A549 (cell line): Measurements from ENCODE around the gene BCR.
"Not testable (repeated sequence)": the region's sequence is repeated elsewhere in the genome, so short reads cannot be mapped to it uniquely, and the experiment has no call there.

ENCODE experiments used
- CHD2 ChIP-seq: fragments of 150-350 bp; IDR thresholded peaks from 2 replicates; pipeline ENCODE4 v1.6.1; 2014; ENCODE audit warnings: low read length; ENCODE audit not compliant: partially characterized antibody
- CHD4 ChIP-seq: fragments of 200-600 bp; sonication (generic); IDR thresholded peaks from 2 replicates; pipeline ENCODE4 v1.6.1; 2016; ENCODE audit warnings: antibody characterized with exemption, mild to moderate bottlenecking, borderline replicate concordance
- EP300 ChIP-seq, 2 experiments: fragments of >200 bp; sonication (Bioruptor Twin); formaldehyde crosslinking; IDR thresholded peaks; 2 replicates in 1 of 2; 3 replicates in 1 of 2; pipeline ENCODE4 v1.6.1; 2016 to 2017
- FOSB ChIP-seq: fragments of 250-450 bp; sonication (Bioruptor Pico); IDR thresholded peaks from 2 replicates; pipeline ENCODE4 v1.5.0; 2020; ENCODE audit warnings: mild to moderate bottlenecking, moderate library complexity
- JUNB ChIP-seq: fragments of >200 bp; sonication (Bioruptor Twin); formaldehyde crosslinking; IDR thresholded peaks from 2 replicates; pipeline ENCODE4 v1.6.1; 2016
- RAD21 ChIP-seq, 2 experiments: fragments of >200 bp in 1 of 2; sonication (Bioruptor Twin) in 1 of 2; formaldehyde crosslinking in 1 of 2; IDR thresholded peaks in 1 of 2; conservative IDR thresholded peaks in 1 of 2; 2 replicates in 1 of 2; 3 replicates in 1 of 2; pipeline ENCODE4 v1.6.1; 2012 to 2018; ENCODE audit warnings: inconsistent platforms in 1 of 2
- RARB ChIP-seq: fragments of 250-450 bp; sonication (Bioruptor Pico); IDR thresholded peaks from 2 replicates; pipeline ENCODE4 v1.8.0; 2021; ENCODE audit warnings: mild to moderate bottlenecking, moderate library complexity
- RNF2 ChIP-seq: fragments of 200-600 bp; sonication (generic); IDR thresholded peaks from 2 replicates; pipeline ENCODE4 v1.6.1; 2016; ENCODE audit warnings: low read depth, mild to moderate bottlenecking, antibody characterized with exemption, moderate library complexity, borderline replicate concordance
- SMC3 ChIP-seq: fragments of >200 bp; sonication (Bioruptor Twin); formaldehyde crosslinking; IDR thresholded peaks from 3 replicates; pipeline ENCODE4 v1.6.1; 2018; ENCODE audit warnings: inconsistent platforms
- SREBF2 ChIP-seq: fragments of 450-650 bp; IDR thresholded peaks from 2 replicates; pipeline ENCODE4 v1.6.1; 2014; ENCODE audit warnings: mild to moderate bottlenecking, moderate library complexity
- TF ChIP-seq, protein P1 (sequence below): fragments of >200 bp; sonication (Bioruptor Twin); formaldehyde crosslinking; IDR thresholded peaks from 3 replicates; pipeline ENCODE4 v1.5.1; 2016
- TF ChIP-seq, protein P2 (sequence below): fragments of 150-350 bp; IDR thresholded peaks from 2 replicates; pipeline ENCODE4 v1.6.1; 2014; ENCODE audit warnings: low read depth, mild to moderate bottlenecking, low read length
- TF ChIP-seq, protein P3 (sequence below): IDR thresholded peaks from 2 replicates; pipeline ENCODE4 v1.6.1; 2012
- TF ChIP-seq, protein P4 (sequence below): fragments of 200-600 bp; sonication (generic); IDR thresholded peaks from 2 replicates; pipeline ENCODE4 v1.6.1; 2016; ENCODE audit warnings: antibody characterized with exemption, mild to moderate bottlenecking, moderate library complexity

DNA sequence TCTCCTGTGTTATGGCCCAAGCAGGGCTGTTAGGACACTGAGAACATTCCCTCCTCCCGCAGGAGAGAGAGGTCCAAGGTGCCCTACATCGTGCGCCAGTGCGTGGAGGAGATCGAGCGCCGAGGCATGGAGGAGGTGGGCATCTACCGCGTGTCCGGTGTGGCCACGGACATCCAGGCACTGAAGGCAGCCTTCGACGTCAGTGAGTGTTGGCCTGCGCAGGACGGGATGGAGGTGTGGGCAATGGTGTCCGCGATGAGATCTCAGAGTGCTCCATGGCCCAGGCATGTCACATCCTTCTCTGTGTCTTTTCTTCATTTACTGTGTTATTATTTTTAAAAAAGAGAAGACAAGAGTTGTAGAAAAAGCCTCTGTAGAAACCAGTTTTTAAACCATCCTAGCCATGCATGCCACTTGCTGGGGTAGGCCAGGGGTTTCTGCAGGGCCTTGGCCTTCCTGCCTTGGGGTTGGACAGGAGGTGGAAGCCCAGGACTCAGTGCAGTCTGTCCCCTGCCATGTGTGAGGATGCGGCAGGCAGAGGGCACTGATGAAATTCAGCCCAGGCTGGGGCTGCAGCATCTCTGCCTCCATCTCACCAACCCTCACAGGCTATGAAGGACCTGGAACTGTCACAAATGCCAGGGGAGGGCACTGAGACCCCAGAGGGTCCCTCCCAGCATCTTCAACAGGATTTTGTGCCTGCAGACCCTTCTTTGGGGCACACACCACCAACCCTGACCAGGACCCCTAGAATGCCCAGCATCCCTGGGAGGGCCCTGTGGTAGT lies 131.5 kb downstream of the BCR start:
- TF ChIP-seq, protein P1, sequence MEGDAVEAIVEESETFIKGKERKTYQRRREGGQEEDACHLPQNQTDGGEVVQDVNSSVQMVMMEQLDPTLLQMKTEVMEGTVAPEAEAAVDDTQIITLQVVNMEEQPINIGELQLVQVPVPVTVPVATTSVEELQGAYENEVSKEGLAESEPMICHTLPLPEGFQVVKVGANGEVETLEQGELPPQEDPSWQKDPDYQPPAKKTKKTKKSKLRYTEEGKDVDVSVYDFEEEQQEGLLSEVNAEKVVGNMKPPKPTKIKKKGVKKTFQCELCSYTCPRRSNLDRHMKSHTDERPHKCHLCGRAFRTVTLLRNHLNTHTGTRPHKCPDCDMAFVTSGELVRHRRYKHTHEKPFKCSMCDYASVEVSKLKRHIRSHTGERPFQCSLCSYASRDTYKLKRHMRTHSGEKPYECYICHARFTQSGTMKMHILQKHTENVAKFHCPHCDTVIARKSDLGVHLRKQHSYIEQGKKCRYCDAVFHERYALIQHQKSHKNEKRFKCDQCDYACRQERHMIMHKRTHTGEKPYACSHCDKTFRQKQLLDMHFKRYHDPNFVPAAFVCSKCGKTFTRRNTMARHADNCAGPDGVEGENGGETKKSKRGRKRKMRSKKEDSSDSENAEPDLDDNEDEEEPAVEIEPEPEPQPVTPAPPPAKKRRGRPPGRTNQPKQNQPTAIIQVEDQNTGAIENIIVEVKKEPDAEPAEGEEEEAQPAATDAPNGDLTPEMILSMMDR, result not testable (repeated sequence)
- TF ChIP-seq, protein P2, sequence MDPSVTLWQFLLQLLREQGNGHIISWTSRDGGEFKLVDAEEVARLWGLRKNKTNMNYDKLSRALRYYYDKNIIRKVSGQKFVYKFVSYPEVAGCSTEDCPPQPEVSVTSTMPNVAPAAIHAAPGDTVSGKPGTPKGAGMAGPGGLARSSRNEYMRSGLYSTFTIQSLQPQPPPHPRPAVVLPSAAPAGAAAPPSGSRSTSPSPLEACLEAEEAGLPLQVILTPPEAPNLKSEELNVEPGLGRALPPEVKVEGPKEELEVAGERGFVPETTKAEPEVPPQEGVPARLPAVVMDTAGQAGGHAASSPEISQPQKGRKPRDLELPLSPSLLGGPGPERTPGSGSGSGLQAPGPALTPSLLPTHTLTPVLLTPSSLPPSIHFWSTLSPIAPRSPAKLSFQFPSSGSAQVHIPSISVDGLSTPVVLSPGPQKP, result not testable (repeated sequence)
- TF ChIP-seq RAD21 (conservative IDR thresholded peaks at IDR 0.05 in 1 of 2, IDR thresholded peaks at IDR 0.05 in 1 of 2); CHD2; FOSB; SREBF2; RARB (CRISPR knock-in tag); SMC3; RNF2; JUNB; EP300 (IDR thresholded peaks at IDR 0.05); CHD4: not testable (repeated sequence)
- TF ChIP-seq, protein P3, sequence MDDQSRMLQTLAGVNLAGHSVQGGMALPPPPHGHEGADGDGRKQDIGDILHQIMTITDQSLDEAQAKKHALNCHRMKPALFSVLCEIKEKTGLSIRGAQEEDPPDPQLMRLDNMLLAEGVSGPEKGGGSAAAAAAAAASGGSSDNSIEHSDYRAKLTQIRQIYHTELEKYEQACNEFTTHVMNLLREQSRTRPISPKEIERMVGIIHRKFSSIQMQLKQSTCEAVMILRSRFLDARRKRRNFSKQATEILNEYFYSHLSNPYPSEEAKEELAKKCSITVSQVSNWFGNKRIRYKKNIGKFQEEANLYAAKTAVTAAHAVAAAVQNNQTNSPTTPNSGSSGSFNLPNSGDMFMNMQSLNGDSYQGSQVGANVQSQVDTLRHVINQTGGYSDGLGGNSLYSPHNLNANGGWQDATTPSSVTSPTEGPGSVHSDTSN, result not testable (repeated sequence)
- TF ChIP-seq, protein P4, sequence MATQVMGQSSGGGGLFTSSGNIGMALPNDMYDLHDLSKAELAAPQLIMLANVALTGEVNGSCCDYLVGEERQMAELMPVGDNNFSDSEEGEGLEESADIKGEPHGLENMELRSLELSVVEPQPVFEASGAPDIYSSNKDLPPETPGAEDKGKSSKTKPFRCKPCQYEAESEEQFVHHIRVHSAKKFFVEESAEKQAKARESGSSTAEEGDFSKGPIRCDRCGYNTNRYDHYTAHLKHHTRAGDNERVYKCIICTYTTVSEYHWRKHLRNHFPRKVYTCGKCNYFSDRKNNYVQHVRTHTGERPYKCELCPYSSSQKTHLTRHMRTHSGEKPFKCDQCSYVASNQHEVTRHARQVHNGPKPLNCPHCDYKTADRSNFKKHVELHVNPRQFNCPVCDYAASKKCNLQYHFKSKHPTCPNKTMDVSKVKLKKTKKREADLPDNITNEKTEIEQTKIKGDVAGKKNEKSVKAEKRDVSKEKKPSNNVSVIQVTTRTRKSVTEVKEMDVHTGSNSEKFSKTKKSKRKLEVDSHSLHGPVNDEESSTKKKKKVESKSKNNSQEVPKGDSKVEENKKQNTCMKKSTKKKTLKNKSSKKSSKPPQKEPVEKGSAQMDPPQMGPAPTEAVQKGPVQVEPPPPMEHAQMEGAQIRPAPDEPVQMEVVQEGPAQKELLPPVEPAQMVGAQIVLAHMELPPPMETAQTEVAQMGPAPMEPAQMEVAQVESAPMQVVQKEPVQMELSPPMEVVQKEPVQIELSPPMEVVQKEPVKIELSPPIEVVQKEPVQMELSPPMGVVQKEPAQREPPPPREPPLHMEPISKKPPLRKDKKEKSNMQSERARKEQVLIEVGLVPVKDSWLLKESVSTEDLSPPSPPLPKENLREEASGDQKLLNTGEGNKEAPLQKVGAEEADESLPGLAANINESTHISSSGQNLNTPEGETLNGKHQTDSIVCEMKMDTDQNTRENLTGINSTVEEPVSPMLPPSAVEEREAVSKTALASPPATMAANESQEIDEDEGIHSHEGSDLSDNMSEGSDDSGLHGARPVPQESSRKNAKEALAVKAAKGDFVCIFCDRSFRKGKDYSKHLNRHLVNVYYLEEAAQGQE, result not testable (repeated sequence)
